Measurements from ENCODE around the gene ABTB2. TPM values are rescaled to one million over a fixed set of nuclear protein-coding genes. Genes with fewer than 3 reads are reported as not detected.
A peak's percentile ranks its signal among the peaks of the same experiment; 100 is the strongest.

ABTB2 gene
- polyA plus RNA-seq, 2 of the 4 experiments (the other 2 are of a cell fraction), result 8.9 to 15.4 TPM

- peak in 1 of 2 experiments; percentile 5; a peak in 1 of 6 replicates for ATAC-seq
- H3K4me1 ChIP-seq, result no peaks in the 10 kb centered on the region
- FAIRE-seq, result no peak
- H3K4me3 ChIP-seq, result no peak overlapping the region
- ChIA-PET CTCF (interaction anchor here (1.1 to 6.3 kb wide), 10 partner anchors 9 to 330 kb away, joined by 3 to 40 read pairs (median 6); partner anchors contain the start of gene ABTB2), POLR2A (no interaction called here)
- TF ChIP-seq JUN (IDR thresholded peaks at IDR 0.05) (0 out of 5 replicates have a peak, but pooled peaks of 1 of the 2 experiments have one; percentile 15), E2F6 (IDR thresholded peaks at IDR 0.05; ENCODE audit: borderline replicate concordance, low read depth) (no peak)
- no peak overlapping the region for H3K27ac ChIP-seq
- DNase-seq (ENCODE audit: low read depth in 1 of 2, low spot score in 1 of 2), result no peak
- WGBS (ENCODE audit: missing lambda C conversion rate), result 86% methylated on average over 7 of the region's 7 CpGs
- no peaks in the 10 kb centered on the region for H3K9me3 ChIP-seq
- no peak overlapping the region for H3K4me2 ChIP-seq
Measured at GRCh38 chr11:34149274-34149673, 208.5 kb downstream of the ABTB2 start.

- TF ChIP-seq JUN (IDR thresholded peaks at IDR 0.05), result no peak
- TF ChIP-seq HDAC2 (IDR thresholded peaks at IDR 0.05), result no peak
- no peak for TF ChIP-seq POLR2AphosphoS2 (conservative IDR thresholded peaks at IDR 0.05; ENCODE audit: low read length)
- TF ChIP-seq USF2 (IDR thresholded peaks at IDR 0.05), result no peak
- TF ChIP-seq MAZ (IDR thresholded peaks at IDR 0.05; ENCODE audit: borderline replicate concordance, low read depth, low read length), result no peak
- TF ChIP-seq SMC3 (IDR thresholded peaks at IDR 0.05), result no peak
- no peak for TF ChIP-seq FOXS1 (CRISPR knock-in tag; IDR thresholded peaks at IDR 0.05)
- no peak for TF ChIP-seq HES2 (IDR thresholded peaks at IDR 0.05)
- no peak for TF ChIP-seq PBX3 (IDR thresholded peaks at IDR 0.05)
- TF ChIP-seq CTCF (IDR thresholded peaks at IDR 0.05), result no peak
- TF ChIP-seq ESRRA (IDR thresholded peaks at IDR 0.05; ENCODE audit: borderline replicate concordance, low read length), result no peak
- TF ChIP-seq ZC3H11A (IDR thresholded peaks at IDR 0.05), result no peak
- no peak for TF ChIP-seq HMGXB4 (CRISPR knock-in tag; IDR thresholded peaks at IDR 0.05; ENCODE audit: borderline replicate concordance)
- CTCF ChIA-PET, result interaction anchor here (1.1 to 6.3 kb wide), 8 partner anchors 8 to 331 kb away, joined by 3 to 40 read pairs (median 4); no protein-coding TSS in a partner anchor
- DNase-seq (ENCODE audit: low read depth in 1 of 2, low spot score in 1 of 2) (no peak), ATAC-seq (no peak), FAIRE-seq (no peak)
- POLR2A ChIA-PET, result no interaction called here
- no peaks in the 10 kb centered on the region for H3K9me3 ChIP-seq
- no peak overlapping the region for H3K27ac ChIP-seq
- no peak overlapping the region for H3K4me3 ChIP-seq
- WGBS (ENCODE audit: missing lambda C conversion rate), result 91% methylated on average over 16 of the region's 16 CpGs
- no peaks in the 10 kb centered on the region for H3K4me1 ChIP-seq
- no peak overlapping the region for H3K4me2 ChIP-seq
Measured at GRCh38 chr11:34148504-34149165, 209.2 kb downstream of the ABTB2 start.

GRCh38 chr11:34147581-34147980 lies 210.2 kb downstream of the ABTB2 start:
- ATAC-seq, result no peak
- WGBS (ENCODE audit: missing lambda C conversion rate), result 84% methylated on average over 8 of the region's 8 CpGs
- no peak overlapping the region for H3K4me3 ChIP-seq
- FAIRE-seq, result no peak
- no peak overlapping the region for H3K27ac ChIP-seq
- POLR2A ChIA-PET, result no interaction called here
- H3K4me1 ChIP-seq, result no peaks in the 10 kb centered on the region
- H3K4me2 ChIP-seq, result no peak overlapping the region
- DNase-seq (ENCODE audit: low read depth in 1 of 2, low spot score in 1 of 2), result no peak
- H3K9me3 ChIP-seq, result no peaks in the 10 kb centered on the region
- CTCF ChIA-PET, result interaction anchor here (0.7 to 6.3 kb wide), 8 partner anchors 18 to 163 kb away, joined by 3 to 40 read pairs (median 4); no protein-coding TSS in a partner anchor
- TF ChIP-seq HEYL (CRISPR knock-in tag; IDR thresholded peaks at IDR 0.05) (no peak), BCL3 (IDR thresholded peaks at IDR 0.05) (no peak), ELK1 (IDR thresholded peaks at IDR 0.05; ENCODE audit: low read depth, low read length) (no peak), CHD4 (IDR thresholded peaks at IDR 0.05; ENCODE audit: borderline replicate concordance) (no peak), HOXB13 (CRISPR knock-in tag; IDR thresholded peaks at IDR 0.05; ENCODE audit: low read depth) (no peak), RARB (CRISPR knock-in tag; IDR thresholded peaks at IDR 0.05) (no peak), KDM5A (IDR thresholded peaks at IDR 0.05) (no peak), RFX5 (IDR thresholded peaks at IDR 0.05) (no peak)

Measured in A549 (cell line).